Right lobe of liver (tissue), 4 donors: ENCODE data around the gene DRC7.

Experiments used
- POLR2A ChIP-seq: fragments of 450-650 bp; IDR thresholded peaks from one replicate; pipeline ENCODE4 v1.6.1; 2017; ENCODE audit warnings: antibody characterized with exemption, mild to moderate bottlenecking
- TF ChIP-seq, protein P1 (sequence below), 4 donors: fragments of 200-600 bp in 3 of 4; fragments of 450-650 bp in 1 of 4; IDR thresholded peaks; one replicate each; pipeline versions ENCODE4 v1.5.1 to v1.8.0; 2016 to 2022; ENCODE audit warnings: antibody characterized with exemption in 4 of 4, mild to moderate bottlenecking in 2 of 4
- donor health status: DM: no; HTN: no; CAD: no.
- donor health status: DM: no; HTN: no; CAD: no.
- donor health status: DM: no; HTN: yes; CAD: no.

DNA sequence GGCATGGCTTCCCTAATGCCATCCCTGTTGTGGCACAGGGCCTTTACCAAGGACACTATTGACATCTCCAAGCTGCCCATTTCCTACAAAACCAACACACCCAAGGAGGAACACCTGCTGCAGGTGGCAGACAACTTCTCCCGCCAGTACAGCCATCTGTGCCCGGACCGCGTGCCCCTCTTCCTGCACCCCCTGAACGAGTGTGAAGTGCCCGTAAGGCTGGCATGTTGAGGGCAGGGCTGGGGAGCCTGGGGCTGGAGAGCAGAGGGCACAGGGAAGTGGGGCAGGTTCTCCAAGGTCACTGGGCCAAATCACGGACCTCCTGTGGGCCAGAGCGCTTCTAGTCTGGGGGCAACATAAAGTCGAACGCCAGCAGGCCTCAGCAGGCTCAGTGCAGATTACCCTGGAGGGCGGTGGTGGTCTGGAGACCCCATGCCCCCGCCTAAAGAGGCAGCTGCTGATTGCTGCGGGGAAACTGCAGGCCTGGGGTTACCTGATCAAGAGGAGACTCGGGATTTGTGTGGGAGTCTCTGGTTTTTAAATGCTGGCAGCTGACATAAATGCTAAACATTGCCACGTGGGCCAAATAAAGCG lies 4.3 kb downstream of the DRC7 start:
- no peak for TF ChIP-seq POLR2A
- TF ChIP-seq, protein P1, sequence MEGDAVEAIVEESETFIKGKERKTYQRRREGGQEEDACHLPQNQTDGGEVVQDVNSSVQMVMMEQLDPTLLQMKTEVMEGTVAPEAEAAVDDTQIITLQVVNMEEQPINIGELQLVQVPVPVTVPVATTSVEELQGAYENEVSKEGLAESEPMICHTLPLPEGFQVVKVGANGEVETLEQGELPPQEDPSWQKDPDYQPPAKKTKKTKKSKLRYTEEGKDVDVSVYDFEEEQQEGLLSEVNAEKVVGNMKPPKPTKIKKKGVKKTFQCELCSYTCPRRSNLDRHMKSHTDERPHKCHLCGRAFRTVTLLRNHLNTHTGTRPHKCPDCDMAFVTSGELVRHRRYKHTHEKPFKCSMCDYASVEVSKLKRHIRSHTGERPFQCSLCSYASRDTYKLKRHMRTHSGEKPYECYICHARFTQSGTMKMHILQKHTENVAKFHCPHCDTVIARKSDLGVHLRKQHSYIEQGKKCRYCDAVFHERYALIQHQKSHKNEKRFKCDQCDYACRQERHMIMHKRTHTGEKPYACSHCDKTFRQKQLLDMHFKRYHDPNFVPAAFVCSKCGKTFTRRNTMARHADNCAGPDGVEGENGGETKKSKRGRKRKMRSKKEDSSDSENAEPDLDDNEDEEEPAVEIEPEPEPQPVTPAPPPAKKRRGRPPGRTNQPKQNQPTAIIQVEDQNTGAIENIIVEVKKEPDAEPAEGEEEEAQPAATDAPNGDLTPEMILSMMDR (IDR thresholded peaks at IDR 0.05): no peak
